Endothelial cell of umbilical vein (primary cell): ENCODE data around the gene CRYBG2. TPM values are rescaled to one million over a fixed set of nuclear protein-coding genes. Genes with fewer than 3 reads are reported as not detected.
"Not testable (repeated sequence)": the region's sequence is repeated elsewhere in the genome, so short reads cannot be mapped to it uniquely, and the experiment has no call there.

Experiments
- BruUV-seq: library from RNA; stranded (reverse); fragments of 400-500 nt; replicated peaks from 2 replicates; lab custom pipeline; 2021; lab: Mats Ljungman, UMichigan
- CTCF ChIA-PET: fragments of 300-600, 350-600 bp; sonication (Branson Sonifier 250); formaldehyde crosslinking; loops from one replicate; lab custom pipeline; 2021; ENCODE audit warnings: antibody characterized with exemption, inconsistent platforms; lab: Charles Lee
- POLR2A ChIA-PET: fragments of 300-600, 350-600 bp; sonication (Branson Sonifier 250); formaldehyde crosslinking; loops from one replicate; lab custom pipeline; 2021; ENCODE audit warnings: antibody characterized with exemption, inconsistent platforms; lab: Charles Lee
- DNase-seq: peaks from one replicate; pipeline ENCODE4 v3.0.0-alpha.2; 2011; ENCODE audit warnings: low read depth, low spot score
- FAIRE-seq: peaks from 2 replicates; lab custom pipeline; 2011; peaks lifted over from hg19 to GRCh38; lab: Jason Lieb, UNC
- H2AFZ ChIP-seq: 2 replicates; pipeline ENCODE4 v1.6.0; 2012; ENCODE audit warnings: low read depth, low read length, control low read depth, inconsistent platforms
- H3K27ac ChIP-seq: 2 replicates; pipeline ENCODE4 v1.5.1; 2011; ENCODE audit warnings: low read depth, mild to moderate bottlenecking, control low read depth, low read length, moderate library complexity; ENCODE audit not compliant: insufficient read depth
- H3K27me3 ChIP-seq, 2 experiments: 2 replicates each; pipeline versions ENCODE4 v1.6.0 to v1.6.1; 2011; ENCODE audit warnings: low read length in 2 of 2, mixed read lengths in 1 of 2; ENCODE audit not compliant: control insufficient read depth in 2 of 2, insufficient read depth in 2 of 2
- H3K36me3 ChIP-seq, 2 experiments: 2 replicates in 1 of 2; 3 replicates in 1 of 2; pipeline ENCODE4 v1.5.1; 2011; ENCODE audit warnings: low read length in 2 of 2, mild to moderate bottlenecking in 1 of 2, moderate library complexity in 1 of 2; ENCODE audit not compliant: control insufficient read depth in 2 of 2, insufficient read depth in 2 of 2; ENCODE audit errors: extremely low read depth in 1 of 2
- H3K4me1 ChIP-seq: 3 replicates; pipeline ENCODE4 v1.5.1; 2011; ENCODE audit warnings: mild to moderate bottlenecking, low read length; ENCODE audit not compliant: control insufficient read depth, insufficient read depth; ENCODE audit errors: extremely low read depth
- H3K4me2 ChIP-seq: 2 replicates; pipeline ENCODE4 v1.6.1; 2011; ENCODE audit warnings: low read length, control low read depth, mixed read lengths; ENCODE audit not compliant: insufficient read depth
- H3K4me3 ChIP-seq, 3 experiments: fragments of 200-600 bp in 1 of 3; sonication (generic), shearing (Covaris generic) in 1 of 3; replicated peaks in 1 of 3; 2 replicates each; pipeline ENCODE4 v1.5.1; 2011 to 2016; ENCODE audit warnings: control low read depth in 3 of 3, low read length in 3 of 3, mild to moderate bottlenecking in 2 of 3, inconsistent platforms in 1 of 3, low read depth in 1 of 3, moderate library complexity in 1 of 3; ENCODE audit not compliant: insufficient read depth in 1 of 3
- H3K79me2 ChIP-seq: 2 replicates; pipeline ENCODE4 v1.6.0; 2012; ENCODE audit warnings: low read length, inconsistent platforms; ENCODE audit not compliant: control insufficient read depth, insufficient read depth
- H3K9ac ChIP-seq: replicated peaks from 2 replicates; pipeline ENCODE3; 2011; ENCODE audit warnings: low read length, control low read depth; ENCODE audit not compliant: insufficient read depth; ENCODE audit errors: extremely low read depth
- H3K9me1 ChIP-seq: replicated peaks from 3 replicates; pipeline ENCODE4 v1.6.0; 2011; ENCODE audit warnings: mild to moderate bottlenecking, low read length; ENCODE audit not compliant: control insufficient read depth, insufficient read depth; ENCODE audit errors: extremely low read depth
- H3K9me3 ChIP-seq: replicated peaks from 2 replicates; pipeline ENCODE4 v1.5.1; 2012; ENCODE audit warnings: low read length, inconsistent platforms; ENCODE audit not compliant: control insufficient read depth, insufficient read depth
- H4K20me1 ChIP-seq: replicated peaks from 2 replicates; pipeline ENCODE3; 2011; ENCODE audit warnings: mild to moderate bottlenecking, low read length; ENCODE audit not compliant: control insufficient read depth, insufficient read depth; ENCODE audit errors: extremely low read depth
- EZH2 ChIP-seq: IDR thresholded peaks from 2 replicates; pipeline ENCODE4 v1.6.1; 2012; ENCODE audit warnings: borderline replicate concordance, low read depth, mild to moderate bottlenecking, moderate library complexity, low read length, inconsistent platforms; ENCODE audit not compliant: severe bottlenecking
- FOS ChIP-seq: IDR thresholded peaks from 2 replicates; pipeline ENCODE4 v1.6.1; 2011; ENCODE audit warnings: mild to moderate bottlenecking, low read length, moderate library complexity, borderline replicate concordance; ENCODE audit not compliant: insufficient read depth
- GATA2 ChIP-seq: IDR thresholded peaks from 2 replicates; pipeline ENCODE4 v1.7.0; 2011; ENCODE audit warnings: low read depth, mild to moderate bottlenecking, moderate library complexity, mixed read lengths, low read length; ENCODE audit not compliant: insufficient read length, insufficient read depth
- JUN ChIP-seq: IDR thresholded peaks from 2 replicates; pipeline ENCODE4 v1.6.1; 2011; ENCODE audit warnings: borderline replicate concordance, low read depth; ENCODE audit not compliant: insufficient read length, insufficient read depth
- MYC ChIP-seq: IDR thresholded peaks from one replicate; pipeline ENCODE4 v1.6.1; 2011; ENCODE audit warnings: mild to moderate bottlenecking, low read depth, low read length
- POLR2A ChIP-seq: IDR thresholded peaks from 2 replicates; pipeline ENCODE4 v1.6.1; 2012; ENCODE audit warnings: low read depth, mild to moderate bottlenecking, control low read depth, low read length
- POLR2AphosphoS5 ChIP-seq: IDR thresholded peaks from 2 replicates; pipeline ENCODE4 v1.6.1; 2012; ENCODE audit warnings: low read depth, mild to moderate bottlenecking, control low read depth, low read length, moderate library complexity; ENCODE audit not compliant: insufficient read depth
- dilution Hi-C: fragments of 300-500 bp; cut with MboI; formaldehyde crosslinking; loops from one replicate; pipeline ENCODE4 v1.15.0; 2019; ENCODE audit warnings: low sequenced_read_pairs; ENCODE audit not compliant: extremely low pct_ligation_motif_present
- intact Hi-C: fragments of 100-400 bp; cut with micrococcal nuclease; formaldehyde crosslinking; loops from one replicate; pipeline ENCODE4 v1.10.0; 2022
- polyA plus RNA-seq, 4 experiments: library from polyadenylated mRNA; depleted of rRNA in 3 of 4; stranded (reverse) in 3 of 4; unstranded in 1 of 4; fragments of >200 nt; gene quantifications; 2 replicates each; pipeline versions ENCODE4 v1.2.1 to v1.2.3, GENCODE V29; 2011 to 2012; ENCODE audit warnings: missing spikeins in 1 of 4
- total RNA-seq: library from RNA; stranded (reverse); gene quantifications from 2 replicates; pipeline ENCODE4 v1.2.3, GENCODE V29; 2021
- TF ChIP-seq, protein P1 (sequence below), 2 donors: IDR thresholded peaks; 1 replicate in 1 of 2; 2 replicates in 1 of 2; pipeline ENCODE4 v1.5.1; 2011; ENCODE audit warnings: low read length in 2 of 2, mild to moderate bottlenecking in 2 of 2, moderate library complexity in 2 of 2, control low read depth in 1 of 2, inconsistent platforms in 1 of 2, low read depth in 1 of 2; ENCODE audit not compliant: insufficient read depth in 1 of 2; ENCODE audit errors: extremely low read depth in 1 of 2
- TF ChIP-seq, protein P2 (sequence below): IDR thresholded peaks from 2 replicates; pipeline ENCODE4 v1.6.1; 2011; ENCODE audit not compliant: insufficient read depth, insufficient read length

The CRYBG2 gene
- total and polyA plus RNA-seq, 2 donors (not counting 3 experiments of a cell fraction or from before 2014, with no cell fraction given), result not detected

DNA sequence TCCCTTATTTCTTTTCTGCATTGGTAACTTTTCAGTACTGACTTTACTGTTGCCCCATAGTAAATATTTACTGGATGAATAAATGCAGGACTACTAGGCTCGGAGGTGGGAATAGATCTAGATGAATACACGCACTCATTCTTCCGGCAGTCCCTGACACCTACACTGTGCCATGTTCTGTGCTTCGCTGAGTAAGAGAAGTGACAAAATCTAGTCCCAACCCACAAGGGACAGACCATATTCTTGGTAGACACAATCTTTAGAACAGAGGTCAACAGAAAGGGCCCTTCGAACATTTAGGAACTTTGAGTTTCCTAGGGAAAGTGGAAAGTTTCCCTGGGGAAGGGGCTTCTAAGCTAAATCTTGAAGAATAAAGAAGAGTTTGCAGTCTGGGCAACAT is 39.4 kb downstream of the CRYBG2 start:
- Histone ChIP-seq H3K27ac (no peak overlapping the region), H3K9ac (no peak overlapping the region), H3K36me3 (no peaks in the 10 kb centered on the region), H4K20me1 (no peaks in the 10 kb centered on the region), H3K79me2 (no peaks in the 10 kb centered on the region), H3K4me1 (no peaks in the 10 kb centered on the region), H3K9me1 (no peaks in the 10 kb centered on the region), H3K4me2 (no peak overlapping the region), H3K9me3 (no peaks in the 10 kb centered on the region), H3K4me3 (no peak overlapping the region), H2AFZ (no peak overlapping the region), H3K27me3 (peaks cover 2 to 7% of the 10 kb centered on the region in 2 experiments)
- dilution Hi-C loops, result no loop called here
- BruUV-seq, result no TSS peak
- ChIA-PET POLR2A (no interaction called here), CTCF (interaction anchor here (1.3 to 2.8 kb wide), 3 partner anchors 29 to 103 kb away, joined by 3 to 14 read pairs (median 5); no protein-coding TSS in a partner anchor)
- TF ChIP-seq, protein P1, sequence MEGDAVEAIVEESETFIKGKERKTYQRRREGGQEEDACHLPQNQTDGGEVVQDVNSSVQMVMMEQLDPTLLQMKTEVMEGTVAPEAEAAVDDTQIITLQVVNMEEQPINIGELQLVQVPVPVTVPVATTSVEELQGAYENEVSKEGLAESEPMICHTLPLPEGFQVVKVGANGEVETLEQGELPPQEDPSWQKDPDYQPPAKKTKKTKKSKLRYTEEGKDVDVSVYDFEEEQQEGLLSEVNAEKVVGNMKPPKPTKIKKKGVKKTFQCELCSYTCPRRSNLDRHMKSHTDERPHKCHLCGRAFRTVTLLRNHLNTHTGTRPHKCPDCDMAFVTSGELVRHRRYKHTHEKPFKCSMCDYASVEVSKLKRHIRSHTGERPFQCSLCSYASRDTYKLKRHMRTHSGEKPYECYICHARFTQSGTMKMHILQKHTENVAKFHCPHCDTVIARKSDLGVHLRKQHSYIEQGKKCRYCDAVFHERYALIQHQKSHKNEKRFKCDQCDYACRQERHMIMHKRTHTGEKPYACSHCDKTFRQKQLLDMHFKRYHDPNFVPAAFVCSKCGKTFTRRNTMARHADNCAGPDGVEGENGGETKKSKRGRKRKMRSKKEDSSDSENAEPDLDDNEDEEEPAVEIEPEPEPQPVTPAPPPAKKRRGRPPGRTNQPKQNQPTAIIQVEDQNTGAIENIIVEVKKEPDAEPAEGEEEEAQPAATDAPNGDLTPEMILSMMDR (IDR thresholded peaks at IDR 0.05; ENCODE audit: extremely low read depth in 1 of 2, insufficient read depth in 1 of 2, low read depth in 1 of 2, low read length in 2 of 2), result no peak
- TF ChIP-seq FOS (no peak), MYC (no peak), POLR2AphosphoS5 (no peak), GATA2 (no peak), JUN (no peak), EZH2 (no peak), POLR2A (no peak)
- TF ChIP-seq, protein P2, sequence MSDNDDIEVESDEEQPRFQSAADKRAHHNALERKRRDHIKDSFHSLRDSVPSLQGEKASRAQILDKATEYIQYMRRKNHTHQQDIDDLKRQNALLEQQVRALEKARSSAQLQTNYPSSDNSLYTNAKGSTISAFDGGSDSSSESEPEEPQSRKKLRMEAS, result no peak
- no peak for DNase-seq
- FAIRE-seq, result no peak
- intact Hi-C loops, result no loop called here

DNA sequence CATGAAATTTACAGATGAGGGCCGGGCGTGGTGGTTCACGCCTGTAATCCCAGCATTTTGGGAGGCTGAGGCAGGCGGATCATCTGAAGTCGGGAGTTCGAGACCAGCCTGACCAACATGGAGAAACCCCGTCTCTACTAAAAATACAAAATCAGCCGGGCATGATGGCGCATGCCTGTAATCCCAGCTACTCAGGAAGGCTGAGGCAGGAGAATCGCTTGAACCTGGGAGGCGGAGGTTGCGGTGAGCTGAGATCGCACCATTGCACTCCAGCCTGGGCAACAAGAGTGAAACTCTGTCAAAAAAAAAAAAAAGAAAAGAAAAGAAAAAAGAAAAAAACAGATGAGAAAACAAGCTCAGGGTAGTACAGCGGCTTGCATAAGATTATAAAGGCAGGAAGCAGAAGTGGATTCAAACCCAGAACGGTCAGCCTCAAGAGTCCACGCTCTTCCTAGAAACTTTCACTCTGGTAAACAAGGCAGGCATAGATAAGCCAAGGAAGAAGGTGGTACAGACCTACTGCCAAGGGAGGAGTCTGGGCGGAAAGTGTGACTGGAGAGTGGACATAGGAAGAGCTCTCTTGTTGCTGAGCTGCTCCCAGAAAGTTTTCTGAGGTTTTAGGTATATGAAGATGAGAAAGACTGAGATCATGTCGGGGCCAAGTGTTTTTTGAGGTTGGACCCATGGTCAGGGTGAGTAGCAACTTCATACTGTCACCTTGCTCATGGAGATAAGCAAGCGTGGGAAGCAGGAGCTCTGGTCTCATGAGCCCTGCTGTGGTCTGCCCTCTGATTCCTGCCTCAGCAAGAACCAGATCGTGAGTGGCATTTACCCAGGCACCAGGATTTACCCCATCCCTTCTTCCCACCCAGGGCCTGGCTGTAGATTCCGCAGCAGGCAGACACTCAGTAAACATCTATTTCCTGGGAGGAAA is 45.7 kb downstream of the CRYBG2 start:
- dilution Hi-C loops, H3K27ac ChIP-seq, H3K79me2 ChIP-seq, H3K9me3 ChIP-seq, DNase-seq, H3K9me1 ChIP-seq, H3K36me3 ChIP-seq, intact Hi-C loops, FAIRE-seq, H3K9ac ChIP-seq, H4K20me1 ChIP-seq, H3K27me3 ChIP-seq, BruUV-seq, H3K4me3 ChIP-seq, H3K4me2 ChIP-seq, H2AFZ ChIP-seq: not testable (repeated sequence)
- peaks cover 10% of the 10 kb centered on the region for H3K4me1 ChIP-seq
- CTCF ChIA-PET, result interaction anchor here (0.6 to 2.8 kb wide), 11 partner anchors 10 to 162 kb away, joined by 3 to 17 read pairs (median 4); partner anchors contain the start of gene SH3BGRL3
- POLR2A ChIA-PET, result interaction anchor here (1.3 kb wide), 1 partner anchor 29 kb away, joined by 3 read pairs; the partner anchor contains the start of gene SH3BGRL3
